NCI-H1436 treated with DMSO at 0.1 percent for 48 hours (cell line): ENCODE data around the gene GTF3C1.

Experiments used
- DNase-seq: peaks from one replicate; lab custom pipeline; 2025; lab: John Stamatoyannopoulos, UW

The GTF3C1 gene

GRCh38 chr16:27485126-27485525 is 64.6 kb downstream of the GTF3C1 start:
- DNase-seq: no peak

DNA sequence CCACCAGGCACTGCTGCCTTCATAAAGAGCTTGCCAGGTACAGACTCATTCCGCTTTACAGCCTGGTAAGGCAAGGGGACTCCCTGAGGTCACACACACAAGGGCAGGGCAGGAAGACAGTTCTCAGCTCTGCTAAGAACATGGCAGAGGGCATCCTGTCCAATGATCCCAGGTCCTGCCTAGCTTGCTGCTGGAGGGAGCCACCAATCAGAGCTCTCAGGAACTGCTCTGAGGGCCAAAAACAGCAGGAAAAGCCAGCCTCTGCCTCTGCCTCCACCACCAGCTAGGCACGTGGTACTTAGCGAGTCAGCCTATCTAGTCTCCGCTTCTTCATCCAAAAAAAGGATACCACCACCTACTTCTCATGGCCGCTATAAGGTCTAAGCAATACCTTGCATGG is 66.1 kb downstream of the GTF3C1 start:
- DNase-seq: no peak

DNA sequence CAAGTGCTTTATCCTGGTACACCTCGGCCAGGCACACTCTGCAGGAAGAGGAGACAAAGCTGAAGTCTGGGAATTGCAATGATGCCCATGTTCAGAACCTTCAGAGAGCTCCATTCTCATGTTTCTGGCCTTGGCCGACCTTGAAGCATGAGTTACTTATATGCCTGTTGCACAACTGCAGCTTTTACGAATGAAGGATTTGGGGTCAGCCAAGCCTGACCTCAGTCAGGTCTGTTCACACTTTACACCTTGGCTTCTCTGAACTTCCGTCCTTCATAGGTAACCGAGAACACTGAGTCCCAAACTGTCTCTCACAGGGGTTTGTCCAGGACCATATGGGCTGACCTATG is 66.7 kb downstream of the GTF3C1 start:
- no peak for DNase-seq

DNA sequence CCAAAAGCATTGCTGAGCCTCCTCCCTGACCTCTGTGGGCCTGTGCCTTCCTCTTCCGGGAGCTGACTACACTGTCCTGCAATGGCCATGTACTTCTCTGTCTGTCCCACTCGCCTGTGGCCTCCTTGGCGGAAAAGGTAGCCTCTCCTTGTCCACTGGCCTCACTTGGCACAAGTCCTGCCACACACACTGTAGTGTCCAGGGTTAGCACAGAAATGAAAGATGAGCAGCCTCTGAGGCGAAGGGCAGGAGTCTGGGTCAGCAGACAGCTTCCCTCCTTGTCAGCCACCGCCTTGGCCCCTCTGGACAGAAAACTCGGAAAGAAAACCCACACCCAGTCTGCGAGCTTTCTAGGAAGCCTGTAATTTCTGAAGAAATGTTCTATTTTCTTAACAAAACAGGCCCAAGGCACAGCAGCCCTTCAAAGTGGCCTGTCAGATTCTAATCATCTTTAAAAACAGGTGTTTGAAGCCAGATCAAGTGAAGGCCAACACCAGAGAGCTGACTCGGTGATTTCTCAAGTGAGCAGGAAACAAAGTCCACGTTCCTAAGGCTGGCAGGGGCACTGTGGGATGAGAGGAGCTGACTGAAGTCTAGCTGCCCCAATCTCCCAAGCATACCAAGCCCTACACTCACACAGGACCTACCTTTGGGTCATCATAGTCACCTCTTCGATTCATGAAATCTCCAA is 67.2 kb downstream of the GTF3C1 start:
- DNase-seq: no peak

GRCh38 chr16:27481282-27481934 is 68.3 kb downstream of the GTF3C1 start:
- no peak for DNase-seq

GRCh38 chr16:27480761-27481160 is 69.0 kb downstream of the GTF3C1 start:
- DNase-seq: no peak

DNA sequence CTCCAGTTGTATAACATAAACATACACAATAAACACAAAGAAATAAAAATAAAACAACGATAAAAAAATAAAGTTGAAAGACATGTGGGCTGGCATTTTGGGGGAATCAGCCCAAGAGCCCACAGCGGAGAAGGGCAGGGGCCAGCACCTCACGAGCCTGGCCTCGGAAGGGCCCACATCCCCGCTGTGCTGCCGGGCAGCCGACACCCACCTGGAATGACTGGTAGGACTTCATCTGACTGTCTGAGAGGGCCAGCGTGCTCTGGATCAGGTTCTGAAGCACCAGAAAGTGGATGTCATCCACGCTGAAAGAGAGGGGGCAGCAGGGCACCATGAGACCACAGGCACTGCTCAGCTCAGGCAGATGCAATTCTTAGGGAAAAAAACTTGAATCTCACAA is 73.5 kb downstream of the GTF3C1 start:
- DNase-seq: no peak

DNA sequence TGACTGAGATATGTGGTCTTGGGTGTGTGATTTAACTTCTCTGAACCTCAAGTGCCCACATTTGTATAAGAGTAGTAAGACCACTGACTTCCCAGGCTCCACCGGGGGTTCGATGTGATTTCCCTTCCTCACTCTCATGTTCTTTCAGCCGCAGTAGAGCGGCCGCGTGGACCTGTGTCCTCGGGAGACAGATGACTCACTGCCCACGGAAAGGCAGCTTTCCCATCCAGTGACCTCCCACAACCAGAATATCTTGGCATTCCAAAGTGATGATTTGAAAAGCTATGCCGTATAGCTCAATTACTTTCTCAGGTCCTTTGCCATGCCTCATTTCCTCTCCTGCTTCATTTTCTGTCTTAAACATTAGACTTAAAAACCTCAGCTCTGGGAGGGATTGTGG is 74.2 kb downstream of the GTF3C1 start:
- DNase-seq: no peak

- DNase-seq: no peak
These were observed 74.8 kb downstream of the GTF3C1 start for GRCh38 chr16:27474921-27475320.

- DNase-seq: no peak
These were observed 75.7 kb downstream of the GTF3C1 start for GRCh38 chr16:27474041-27474440.

- no peak for DNase-seq
These were observed 76.4 kb downstream of the GTF3C1 start for GRCh38 chr16:27473101-27473900.

GRCh38 chr16:27472091-27473020 is 77.4 kb downstream of the GTF3C1 start:
- no peak for DNase-seq

- no peak for DNase-seq
These were observed 78.1 kb downstream of the GTF3C1 start for GRCh38 chr16:27471661-27472060.

DNA sequence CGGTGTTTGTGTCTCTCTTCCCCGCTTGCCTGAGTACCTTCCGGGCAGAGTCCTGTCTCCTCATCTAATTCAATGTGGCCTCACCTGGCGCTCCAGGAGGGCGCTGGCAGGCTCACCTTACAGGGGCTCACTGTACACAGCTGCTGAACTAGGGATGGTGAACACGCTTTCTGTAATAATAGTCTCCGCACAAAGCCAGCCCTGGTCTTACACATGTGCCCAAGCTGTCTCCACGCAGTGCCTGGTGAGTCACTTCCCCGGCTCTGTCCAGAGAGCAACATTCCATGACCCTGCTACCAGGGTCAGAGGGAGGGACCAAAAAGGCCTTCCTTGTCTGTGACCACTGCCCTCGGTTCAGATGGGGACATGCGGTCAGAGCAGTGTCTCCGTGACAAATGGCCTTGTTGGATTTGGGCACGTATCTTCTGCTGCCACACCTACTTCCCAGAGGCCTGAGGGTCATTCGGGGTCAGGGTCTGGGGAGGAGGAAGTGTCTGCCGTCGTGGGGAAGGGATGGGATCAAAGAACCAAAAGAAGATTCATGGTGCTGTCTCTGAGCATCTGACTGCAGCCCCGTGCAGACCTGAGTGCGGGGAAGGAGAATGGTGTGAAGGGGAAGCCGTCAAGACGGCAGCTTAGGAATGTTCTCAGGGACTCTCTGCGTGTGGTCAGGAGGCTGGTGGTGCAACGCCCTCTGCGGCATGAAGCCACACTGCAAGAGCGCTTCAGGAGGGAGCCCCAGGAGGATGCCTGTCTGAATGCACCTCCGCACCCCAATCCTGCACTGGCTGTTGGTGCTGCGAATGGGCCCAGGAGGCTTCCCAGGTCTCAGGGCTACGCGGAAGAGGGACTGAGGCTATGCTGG is 78.9 kb downstream of the GTF3C1 start:
- DNase-seq: no peak

DNA sequence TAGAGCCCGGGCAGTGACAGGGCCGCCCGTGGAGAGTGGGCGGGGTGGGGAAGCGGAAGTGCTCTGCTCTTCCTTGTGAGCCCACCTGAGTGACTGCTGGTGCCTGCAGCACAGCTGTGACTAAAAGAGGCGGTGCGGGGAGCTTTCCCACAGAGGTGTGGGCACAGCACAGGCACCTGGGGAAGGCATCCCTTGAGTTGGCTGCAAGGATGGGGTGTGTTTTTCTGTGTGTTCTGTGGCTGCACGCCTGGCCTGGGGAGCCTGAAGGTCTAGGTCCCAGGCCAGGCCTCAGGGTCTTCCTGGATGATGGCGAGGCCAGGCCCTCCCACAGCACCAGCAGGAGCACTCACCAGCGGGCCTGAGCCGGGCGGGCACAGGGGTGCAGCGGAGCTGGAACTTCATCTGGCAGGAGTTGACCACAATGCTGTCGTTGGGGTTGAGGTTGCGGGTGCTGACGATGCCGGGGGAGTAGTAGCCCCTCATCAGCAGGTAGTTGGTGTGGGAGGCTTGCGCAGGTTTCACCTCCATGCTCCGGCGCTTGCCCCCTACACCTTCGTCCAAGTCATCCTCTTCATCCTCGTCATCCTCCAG is 80.7 kb downstream of the GTF3C1 start:
- no peak for DNase-seq

- DNase-seq: no peak
These were observed 84.2 kb downstream of the GTF3C1 start for GRCh38 chr16:27465483-27465879.

DNA sequence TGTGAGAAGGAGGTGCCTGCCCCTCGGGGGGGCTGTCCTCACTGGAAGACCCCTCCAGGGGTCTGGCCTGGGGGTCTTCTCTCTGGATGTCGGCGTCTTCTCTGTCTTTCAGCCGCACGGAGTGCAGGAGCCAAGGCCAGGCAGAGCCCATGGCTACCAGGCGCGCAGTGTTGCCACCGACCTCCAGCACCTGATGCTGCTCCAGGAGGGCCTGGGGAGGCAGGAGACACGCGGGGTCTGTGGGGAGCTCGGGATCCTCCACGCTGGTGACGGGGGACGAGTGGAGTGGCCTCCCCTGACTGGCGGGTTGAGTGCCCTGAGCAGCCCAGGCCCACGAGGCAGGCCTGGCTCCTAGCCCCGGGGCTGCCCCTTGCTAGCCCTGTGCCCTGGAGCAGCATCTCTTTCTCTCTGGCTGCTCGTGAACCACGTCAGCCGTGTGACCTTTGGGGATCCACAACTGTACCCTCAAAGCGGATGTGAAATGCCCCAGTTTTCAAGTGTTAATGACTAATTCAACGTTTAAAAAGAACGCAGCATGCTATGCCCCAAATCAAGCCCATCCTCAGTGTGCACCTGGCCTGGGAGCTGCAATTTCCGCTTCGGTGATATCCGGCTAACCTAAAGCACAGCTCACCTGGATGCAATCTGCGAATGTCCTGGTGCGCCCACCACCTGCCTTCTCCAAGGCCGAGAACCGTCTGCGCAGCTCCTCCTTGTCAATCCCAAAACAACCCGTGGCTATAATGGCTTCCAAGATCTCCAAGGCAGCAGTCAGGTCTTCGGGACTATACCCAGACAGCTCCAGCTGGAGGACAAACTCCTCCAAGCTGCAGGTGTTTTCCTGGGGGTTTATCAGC is 84.9 kb downstream of the GTF3C1 start:
- DNase-seq: no peak

GRCh38 chr16:27463741-27464591 is 85.7 kb downstream of the GTF3C1 start:
- no peak for DNase-seq
